ENCODE data around the gene SCN1B.

SCN1B gene

DNA sequence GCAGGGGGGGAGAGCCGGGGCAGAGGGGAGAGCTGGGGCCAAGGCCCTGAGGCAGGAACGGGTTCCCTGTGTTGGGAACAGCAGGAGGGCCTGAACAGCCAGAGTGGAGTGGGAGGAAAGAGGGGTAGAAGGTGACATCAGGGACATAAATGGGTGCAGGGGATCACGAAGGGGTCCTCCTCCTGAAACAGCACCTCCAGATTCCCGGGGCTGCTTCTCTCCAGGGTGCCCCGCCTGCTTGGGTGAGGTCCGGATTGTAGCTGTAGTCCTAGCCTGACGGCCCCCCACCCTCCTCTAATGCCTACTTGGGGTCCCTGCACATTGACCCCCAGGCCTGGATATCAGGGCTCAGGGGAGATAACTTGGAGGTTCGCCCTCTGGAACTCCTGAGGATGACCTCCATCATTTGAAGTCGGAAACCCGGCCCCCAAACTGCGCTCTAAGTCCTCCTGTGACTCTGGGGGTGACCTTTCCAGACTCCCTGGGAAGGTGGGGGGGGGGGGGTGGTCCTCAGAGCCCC is 473 bp upstream of the SCN1B start (continued):
- TF ChIP-seq, protein P1, sequence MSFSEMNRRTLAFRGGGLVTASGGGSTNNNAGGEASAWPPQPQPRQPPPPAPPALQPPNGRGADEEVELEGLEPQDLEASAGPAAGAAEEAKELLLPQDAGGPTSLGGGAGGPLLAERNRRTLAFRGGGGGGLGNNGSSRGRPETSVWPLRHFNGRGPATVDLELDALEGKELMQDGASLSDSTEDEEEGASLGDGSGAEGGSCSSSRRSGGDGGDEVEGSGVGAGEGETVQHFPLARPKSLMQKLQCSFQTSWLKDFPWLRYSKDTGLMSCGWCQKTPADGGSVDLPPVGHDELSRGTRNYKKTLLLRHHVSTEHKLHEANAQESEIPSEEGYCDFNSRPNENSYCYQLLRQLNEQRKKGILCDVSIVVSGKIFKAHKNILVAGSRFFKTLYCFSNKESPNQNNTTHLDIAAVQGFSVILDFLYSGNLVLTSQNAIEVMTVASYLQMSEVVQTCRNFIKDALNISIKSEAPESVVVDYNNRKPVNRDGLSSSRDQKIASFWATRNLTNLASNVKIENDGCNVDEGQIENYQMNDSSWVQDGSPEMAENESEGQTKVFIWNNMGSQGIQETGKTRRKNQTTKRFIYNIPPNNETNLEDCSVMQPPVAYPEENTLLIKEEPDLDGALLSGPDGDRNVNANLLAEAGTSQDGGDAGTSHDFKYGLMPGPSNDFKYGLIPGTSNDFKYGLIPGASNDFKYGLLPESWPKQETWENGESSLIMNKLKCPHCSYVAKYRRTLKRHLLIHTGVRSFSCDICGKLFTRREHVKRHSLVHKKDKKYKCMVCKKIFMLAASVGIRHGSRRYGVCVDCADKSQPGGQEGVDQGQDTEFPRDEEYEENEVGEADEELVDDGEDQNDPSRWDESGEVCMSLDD (tag by site-specific recombination; IDR thresholded peaks at IDR 0.05), result peak; percentile 95
- TF ChIP-seq ZNF19 (tag by site-specific recombination; IDR thresholded peaks at IDR 0.05; ENCODE audit: low read depth), result no peak
- peak; percentile 67; the same call in 1 of the 2 replicates for TF ChIP-seq ZNF394 (tag by site-specific recombination; IDR thresholded peaks at IDR 0.05; ENCODE audit: borderline replicate concordance)
- TF ChIP-seq ZNF768 (tag by site-specific recombination; IDR thresholded peaks at IDR 0.05), result no peak
- TF ChIP-seq TCF7L2 (IDR thresholded peaks at IDR 0.05; ENCODE audit: borderline replicate concordance, low read depth, low read length), result no peak
- TF ChIP-seq ZNF677 (tag by site-specific recombination; IDR thresholded peaks at IDR 0.05), result peak; percentile 11; the same call in 1 of the 2 replicates
- no peak for TF ChIP-seq ZNF10 (tag by site-specific recombination; IDR thresholded peaks at IDR 0.05)
- no peak for TF ChIP-seq ZNF391 (tag by site-specific recombination; IDR thresholded peaks at IDR 0.05; ENCODE audit: borderline replicate concordance, low read depth)
- TF ChIP-seq ZNF571 (tag by site-specific recombination; IDR thresholded peaks at IDR 0.05), result no peak
- TF ChIP-seq, protein P2, sequence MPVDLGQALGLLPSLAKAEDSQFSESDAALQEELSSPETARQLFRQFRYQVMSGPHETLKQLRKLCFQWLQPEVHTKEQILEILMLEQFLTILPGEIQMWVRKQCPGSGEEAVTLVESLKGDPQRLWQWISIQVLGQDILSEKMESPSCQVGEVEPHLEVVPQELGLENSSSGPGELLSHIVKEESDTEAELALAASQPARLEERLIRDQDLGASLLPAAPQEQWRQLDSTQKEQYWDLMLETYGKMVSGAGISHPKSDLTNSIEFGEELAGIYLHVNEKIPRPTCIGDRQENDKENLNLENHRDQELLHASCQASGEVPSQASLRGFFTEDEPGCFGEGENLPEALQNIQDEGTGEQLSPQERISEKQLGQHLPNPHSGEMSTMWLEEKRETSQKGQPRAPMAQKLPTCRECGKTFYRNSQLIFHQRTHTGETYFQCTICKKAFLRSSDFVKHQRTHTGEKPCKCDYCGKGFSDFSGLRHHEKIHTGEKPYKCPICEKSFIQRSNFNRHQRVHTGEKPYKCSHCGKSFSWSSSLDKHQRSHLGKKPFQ (tag by site-specific recombination; IDR thresholded peaks at IDR 0.05), result no peak
- no peak for TF ChIP-seq SCRT1 (tag by site-specific recombination; IDR thresholded peaks at IDR 0.05; ENCODE audit: borderline replicate concordance)
- no peak; the same call in 1 of the 2 replicates for TF ChIP-seq BCL11A (tag by site-specific recombination; IDR thresholded peaks at IDR 0.05; ENCODE audit: low read depth)
- no peak for TF ChIP-seq ZNF157 (tag by site-specific recombination; IDR thresholded peaks at IDR 0.05)
- no peak for TF ChIP-seq ZNF488 (tag by site-specific recombination; IDR thresholded peaks at IDR 0.05)
- TF ChIP-seq, protein P3, sequence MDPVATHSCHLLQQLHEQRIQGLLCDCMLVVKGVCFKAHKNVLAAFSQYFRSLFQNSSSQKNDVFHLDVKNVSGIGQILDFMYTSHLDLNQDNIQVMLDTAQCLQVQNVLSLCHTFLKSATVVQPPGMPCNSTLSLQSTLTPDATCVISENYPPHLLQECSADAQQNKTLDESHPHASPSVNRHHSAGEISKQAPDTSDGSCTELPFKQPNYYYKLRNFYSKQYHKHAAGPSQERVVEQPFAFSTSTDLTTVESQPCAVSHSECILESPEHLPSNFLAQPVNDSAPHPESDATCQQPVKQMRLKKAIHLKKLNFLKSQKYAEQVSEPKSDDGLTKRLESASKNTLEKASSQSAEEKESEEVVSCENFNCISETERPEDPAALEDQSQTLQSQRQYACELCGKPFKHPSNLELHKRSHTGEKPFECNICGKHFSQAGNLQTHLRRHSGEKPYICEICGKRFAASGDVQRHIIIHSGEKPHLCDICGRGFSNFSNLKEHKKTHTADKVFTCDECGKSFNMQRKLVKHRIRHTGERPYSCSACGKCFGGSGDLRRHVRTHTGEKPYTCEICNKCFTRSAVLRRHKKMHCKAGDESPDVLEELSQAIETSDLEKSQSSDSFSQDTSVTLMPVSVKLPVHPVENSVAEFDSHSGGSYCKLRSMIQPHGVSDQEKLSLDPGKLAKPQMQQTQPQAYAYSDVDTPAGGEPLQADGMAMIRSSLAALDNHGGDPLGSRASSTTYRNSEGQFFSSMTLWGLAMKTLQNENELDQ (tag by site-specific recombination; IDR thresholded peaks at IDR 0.05; ENCODE audit: low read depth), result no peak
- peak; percentile 88 for TF ChIP-seq ZNF423 (tag by site-specific recombination; IDR thresholded peaks at IDR 0.05)
- TF ChIP-seq ZNF664 (tag by site-specific recombination; IDR thresholded peaks at IDR 0.05), result peak; percentile 12; the same call in 1 of the 2 replicates
- TF ChIP-seq YY2 (tag by site-specific recombination; IDR thresholded peaks at IDR 0.05), result no peak
- no peak for TF ChIP-seq ZNF248 (tag by site-specific recombination; IDR thresholded peaks at IDR 0.05)
- TF ChIP-seq FEZF1 (tag by site-specific recombination; IDR thresholded peaks at IDR 0.05), result no peak
- no peak for TF ChIP-seq ZNF274 (IDR thresholded peaks at IDR 0.05; ENCODE audit: low read length)
- TF ChIP-seq ZNF274 (tag by site-specific recombination; IDR thresholded peaks at IDR 0.05; ENCODE audit: borderline replicate concordance), result no peak
- TF ChIP-seq, protein P4, sequence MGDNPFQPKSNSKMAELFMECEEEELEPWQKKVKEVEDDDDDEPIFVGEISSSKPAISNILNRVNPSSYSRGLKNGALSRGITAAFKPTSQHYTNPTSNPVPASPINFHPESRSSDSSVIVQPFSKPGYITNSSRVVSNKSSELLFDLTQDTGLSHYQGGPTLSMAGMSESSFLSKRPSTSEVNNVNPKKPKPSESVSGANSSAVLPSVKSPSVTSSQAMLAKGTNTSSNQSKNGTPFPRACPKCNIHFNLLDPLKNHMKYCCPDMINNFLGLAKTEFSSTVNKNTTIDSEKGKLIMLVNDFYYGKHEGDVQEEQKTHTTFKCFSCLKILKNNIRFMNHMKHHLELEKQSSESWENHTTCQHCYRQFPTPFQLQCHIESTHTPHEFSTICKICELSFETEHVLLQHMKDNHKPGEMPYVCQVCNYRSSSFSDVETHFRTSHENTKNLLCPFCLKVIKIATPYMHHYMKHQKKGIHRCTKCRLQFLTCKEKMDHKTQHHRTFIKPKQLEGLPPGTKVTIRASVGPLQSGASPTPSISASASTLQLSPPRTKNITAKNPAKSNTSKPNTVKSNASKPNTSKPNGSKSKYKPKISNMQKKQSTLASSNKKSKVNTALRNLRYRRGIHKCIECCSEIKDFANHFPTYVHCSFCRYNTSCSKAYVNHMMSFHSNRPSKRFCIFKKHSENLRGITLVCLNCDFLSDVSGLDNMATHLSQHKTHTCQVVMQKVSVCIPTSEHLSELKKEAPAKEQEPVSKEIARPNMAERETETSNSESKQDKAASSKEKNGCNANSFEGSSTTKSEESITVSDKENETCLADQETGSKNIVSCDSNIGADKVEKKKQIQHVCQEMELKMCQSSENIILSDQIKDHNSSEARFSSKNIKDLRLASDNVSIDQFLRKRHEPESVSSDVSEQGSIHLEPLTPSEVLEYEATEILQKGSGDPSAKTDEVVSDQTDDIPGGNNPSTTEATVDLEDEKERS (tag by site-specific recombination; IDR thresholded peaks at IDR 0.05), result no peak
- TF ChIP-seq ZNF48 (tag by site-specific recombination; IDR thresholded peaks at IDR 0.05), result no peak
- TF ChIP-seq, protein P5, sequence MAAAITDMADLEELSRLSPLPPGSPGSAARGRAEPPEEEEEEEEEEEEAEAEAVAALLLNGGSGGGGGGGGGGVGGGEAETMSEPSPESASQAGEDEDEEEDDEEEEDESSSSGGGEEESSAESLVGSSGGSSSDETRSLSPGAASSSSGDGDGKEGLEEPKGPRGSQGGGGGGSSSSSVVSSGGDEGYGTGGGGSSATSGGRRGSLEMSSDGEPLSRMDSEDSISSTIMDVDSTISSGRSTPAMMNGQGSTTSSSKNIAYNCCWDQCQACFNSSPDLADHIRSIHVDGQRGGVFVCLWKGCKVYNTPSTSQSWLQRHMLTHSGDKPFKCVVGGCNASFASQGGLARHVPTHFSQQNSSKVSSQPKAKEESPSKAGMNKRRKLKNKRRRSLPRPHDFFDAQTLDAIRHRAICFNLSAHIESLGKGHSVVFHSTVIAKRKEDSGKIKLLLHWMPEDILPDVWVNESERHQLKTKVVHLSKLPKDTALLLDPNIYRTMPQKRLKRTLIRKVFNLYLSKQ (tag by site-specific recombination; IDR thresholded peaks at IDR 0.05; ENCODE audit: borderline replicate concordance), result no peak
- no peak for TF ChIP-seq ZNF169 (tag by site-specific recombination; IDR thresholded peaks at IDR 0.05)
- no peak; the same call in 1 of the 2 replicates for TF ChIP-seq KLF10 (tag by site-specific recombination; IDR thresholded peaks at IDR 0.05)
- no peak for TF ChIP-seq SCRT2 (tag by site-specific recombination; IDR thresholded peaks at IDR 0.05)

Data from HEK293 (cell line).